SK-N-SH treated with all-trans-retinoic acid at 6 μM for 48 hours (cell line): ENCODE measurements around the gene LAMA2.

Source experiments
- ARNTL ChIP-seq: fragments of 450-650 bp; formaldehyde crosslinking; IDR thresholded peaks from 2 replicates; pipeline ENCODE4 v1.5.0; 2020; ENCODE audit warnings: low read depth, mild to moderate bottlenecking, moderate library complexity, borderline replicate concordance
- CREB5 ChIP-seq: fragments of 250-450 bp; sonication (Bioruptor Pico); IDR thresholded peaks from 2 replicates; pipeline ENCODE4 v1.5.1; 2020; ENCODE audit warnings: low read depth, mild to moderate bottlenecking, moderate library complexity
- CSDC2 ChIP-seq: fragments of 250-450 bp; sonication (Bioruptor Pico); IDR thresholded peaks from 2 replicates; pipeline ENCODE4 v1.5.0; 2020; ENCODE audit warnings: mild to moderate bottlenecking, moderate library complexity
- CSRNP3 ChIP-seq: fragments of 250-450 bp; sonication (Bioruptor Pico); IDR thresholded peaks from 2 replicates; pipeline ENCODE4 v1.5.1; 2021; ENCODE audit warnings: mild to moderate bottlenecking, moderate library complexity
- ESRRG ChIP-seq: fragments of 250-450 bp; sonication (Bioruptor Pico); IDR thresholded peaks from 2 replicates; pipeline ENCODE4 v1.6.1; 2021; ENCODE audit warnings: mild to moderate bottlenecking
- ISL1 ChIP-seq: fragments of 250-450 bp; sonication (Bioruptor Pico); IDR thresholded peaks from 2 replicates; pipeline ENCODE4 v2.1.2; 2022; ENCODE audit warnings: mild to moderate bottlenecking, moderate library complexity
- SNAI2 ChIP-seq: fragments of 250-450 bp; sonication (Bioruptor Pico); IDR thresholded peaks from 2 replicates; pipeline ENCODE4 v1.5.0; 2020; ENCODE audit warnings: mild to moderate bottlenecking, moderate library complexity
- ZC3H10 ChIP-seq: fragments of 250-450 bp; sonication (Bioruptor Pico); IDR thresholded peaks from 2 replicates; pipeline ENCODE4 v1.5.1; 2021; ENCODE audit warnings: mild to moderate bottlenecking, moderate library complexity
- ZFP3 ChIP-seq: fragments of 250-450 bp; sonication (Bioruptor Pico); IDR thresholded peaks from 2 replicates; pipeline ENCODE4 v1.5.0; 2020; ENCODE audit warnings: mild to moderate bottlenecking, moderate library complexity
- ZFP30 ChIP-seq: fragments of 450-650 bp; formaldehyde crosslinking; IDR thresholded peaks from 2 replicates; pipeline ENCODE4 v1.5.0; 2022; ENCODE audit warnings: mild to moderate bottlenecking, moderate library complexity
- ZNF565 ChIP-seq: fragments of 450-650 bp; formaldehyde crosslinking; conservative IDR thresholded peaks from 2 replicates; pipeline ENCODE4 v1.5.0; 2020; ENCODE audit warnings: low read depth, mild to moderate bottlenecking, moderate library complexity

GRCh38 chr6:129069006-129069405, 186.1 kb downstream of the LAMA2 start:
- TF ChIP-seq ESRRG (CRISPR knock-in tag) (no peak), SNAI2 (CRISPR knock-in tag) (no peak), CSDC2 (CRISPR knock-in tag) (no peak), ZFP3 (CRISPR knock-in tag) (no peak), ZC3H10 (CRISPR knock-in tag) (no peak), ZNF565 (CRISPR knock-in tag) (no peak), ARNTL (CRISPR knock-in tag) (no peak), CREB5 (no peak), ISL1 (CRISPR knock-in tag) (no peak), CSRNP3 (CRISPR knock-in tag) (no peak), ZFP30 (no peak)
